A549 (cell line): Measurements from ENCODE around the gene DGKE. TPM values are rescaled to one million over a fixed set of nuclear protein-coding genes. Genes with fewer than 3 reads are reported as not detected.
A peak's percentile ranks its signal among the peaks of the same experiment; 100 is the strongest.

Experiments
- ATAC-seq, 2 experiments: fragments of 200-7000 bp in 1 of 2; fragments of >200 bp in 1 of 2; cut with Nextera tagmentation in 1 of 2; cut with Tn5 transposase in 1 of 2; 3 replicates each; pipeline versions ENCODE4 v1.8.0 to v1.9.1; 2018 to 2020; ENCODE audit warnings: mild to moderate bottlenecking in 1 of 2, moderate library complexity in 1 of 2
- CTCF ChIA-PET: fragments of 300-600 bp; sonication (Branson Sonifier 250); formaldehyde crosslinking; extraction: SDS; loops from one replicate; lab custom pipeline; 2021; ENCODE audit warnings: antibody characterized with exemption, inconsistent platforms; lab: Yijun Ruan, JAX
- POLR2A ChIA-PET: fragments of 350-600 bp; formaldehyde crosslinking; extraction: SDS; loops from one replicate; lab custom pipeline; 2021; ENCODE audit warnings: antibody characterized with exemption, inconsistent platforms; lab: Yijun Ruan, JAX
- DNase-seq, 2 experiments: peaks; one replicate each; pipeline versions ENCODE4 v3.0.0 to v3.0.0-alpha.2; 2011 to 2016; ENCODE audit warnings: low read depth in 1 of 2, low spot score in 1 of 2
- FAIRE-seq: peaks from 2 replicates; lab custom pipeline; 2011; peaks lifted over from hg19 to GRCh38; lab: Jason Lieb, UNC
- H3K27ac ChIP-seq, 2 experiments: fragments of >200 bp; sonication (Bioruptor Twin); formaldehyde crosslinking; 3 replicates each; pipeline ENCODE4 v1.5.1; 2016 to 2017
- H3K4me1 ChIP-seq: fragments of >200 bp; sonication (Bioruptor Twin); formaldehyde crosslinking; 3 replicates; pipeline ENCODE4 v1.6.1; 2016
- H3K4me2 ChIP-seq: fragments of >200 bp; sonication (Bioruptor Twin); formaldehyde crosslinking; 3 replicates; pipeline ENCODE4 v1.6.1; 2016
- H3K4me3 ChIP-seq: fragments of >200 bp; sonication (Bioruptor Twin); formaldehyde crosslinking; 3 replicates; pipeline ENCODE4 v1.5.1; 2016
- H3K9me3 ChIP-seq: fragments of >200 bp; sonication (Bioruptor Twin); formaldehyde crosslinking; 3 replicates; pipeline ENCODE4 v1.6.1; 2016
- CHD4 ChIP-seq: fragments of 200-600 bp; sonication (generic); IDR thresholded peaks from 2 replicates; pipeline ENCODE4 v1.6.1; 2016; ENCODE audit warnings: antibody characterized with exemption, mild to moderate bottlenecking, borderline replicate concordance
- E2F6 ChIP-seq: IDR thresholded peaks from 2 replicates; pipeline ENCODE4 v1.6.1; 2012; ENCODE audit warnings: low read depth, borderline replicate concordance
- EHF ChIP-seq: fragments of 250-450 bp; sonication (Bioruptor Pico); IDR thresholded peaks from 2 replicates; pipeline ENCODE4 v1.5.0; 2020; ENCODE audit warnings: mild to moderate bottlenecking
- EHMT2 ChIP-seq: fragments of 200-600 bp; sonication (generic); IDR thresholded peaks from 2 replicates; pipeline ENCODE4 v1.6.1; 2016; ENCODE audit warnings: antibody characterized with exemption, low read depth, mild to moderate bottlenecking, moderate library complexity
- ESRRA ChIP-seq: fragments of 150-350 bp; IDR thresholded peaks from 2 replicates; pipeline ENCODE4 v1.6.1; 2014; ENCODE audit warnings: mild to moderate bottlenecking, low read length, borderline replicate concordance
- FOSL2 ChIP-seq, 2 experiments: fragments of 450-650 bp in 1 of 2; fragments of >200 bp in 1 of 2; sonication (Bioruptor Twin) in 1 of 2; formaldehyde crosslinking; IDR thresholded peaks; 2 replicates each; pipeline versions ENCODE4 v1.5.0 to v1.6.1; 2016 to 2020; ENCODE audit warnings: mild to moderate bottlenecking in 1 of 2, moderate library complexity in 1 of 2
- GATA3 ChIP-seq: IDR thresholded peaks from 2 replicates; pipeline ENCODE4 v1.6.1; 2012; ENCODE audit warnings: borderline replicate concordance
- HOXA7 ChIP-seq: fragments of 250-450 bp; sonication (Bioruptor Pico); IDR thresholded peaks from 2 replicates; pipeline ENCODE4 v1.5.0; 2020; ENCODE audit warnings: mild to moderate bottlenecking, moderate library complexity
- KDM1A ChIP-seq: fragments of 200-600 bp; sonication (generic); IDR thresholded peaks from 2 replicates; pipeline ENCODE4 v1.6.1; 2016; ENCODE audit warnings: low read depth, mild to moderate bottlenecking
- KDM5A ChIP-seq: fragments of 200-600 bp; sonication (generic); IDR thresholded peaks from 2 replicates; pipeline ENCODE4 v1.6.1; 2016; ENCODE audit warnings: antibody characterized with exemption, mild to moderate bottlenecking
- MAFK ChIP-seq: fragments of 450-650 bp; IDR thresholded peaks from 2 replicates; pipeline ENCODE4 v1.6.1; 2014; ENCODE audit not compliant: partially characterized antibody
- MAZ ChIP-seq: fragments of 150-350 bp; IDR thresholded peaks from 2 replicates; pipeline ENCODE4 v1.6.1; 2014; ENCODE audit warnings: antibody characterized with exemption, low read depth, low read length, borderline replicate concordance
- MYC ChIP-seq: IDR thresholded peaks from 2 replicates; pipeline ENCODE4 v1.6.1; 2012; ENCODE audit warnings: mild to moderate bottlenecking, inconsistent platforms, low read length, improper control_type of control experiment, borderline replicate concordance
- NFE2L2 ChIP-seq: fragments of 150-350 bp; conservative IDR thresholded peaks from 2 replicates; pipeline ENCODE4 v1.6.1; 2014; ENCODE audit warnings: low read length
- NPAS2 ChIP-seq: fragments of 250-450 bp; sonication (Bioruptor Pico); IDR thresholded peaks from 2 replicates; pipeline ENCODE4 v1.8.0; 2022; ENCODE audit warnings: mild to moderate bottlenecking, moderate library complexity, borderline replicate concordance
- PHF8 ChIP-seq: fragments of 200-600 bp; sonication (generic); IDR thresholded peaks from 2 replicates; pipeline ENCODE4 v1.6.1; 2016; ENCODE audit warnings: low read depth, mild to moderate bottlenecking, antibody characterized with exemption, moderate library complexity, borderline replicate concordance
- POLR2A ChIP-seq: IDR thresholded peaks from 2 replicates; pipeline ENCODE4 v1.6.1; 2012; ENCODE audit warnings: mild to moderate bottlenecking, low read length
- POLR2AphosphoS2 ChIP-seq: conservative IDR thresholded peaks from 2 replicates; pipeline ENCODE4 v1.6.1; 2012; ENCODE audit warnings: low read length, improper control_type of control experiment, inconsistent platforms
- RAD21 ChIP-seq, 2 experiments: fragments of >200 bp in 1 of 2; sonication (Bioruptor Twin) in 1 of 2; formaldehyde crosslinking in 1 of 2; IDR thresholded peaks in 1 of 2; conservative IDR thresholded peaks in 1 of 2; 2 replicates in 1 of 2; 3 replicates in 1 of 2; pipeline ENCODE4 v1.6.1; 2012 to 2018; ENCODE audit warnings: inconsistent platforms in 1 of 2
- RCOR1 ChIP-seq: fragments of 150-350 bp; IDR thresholded peaks from 2 replicates; pipeline ENCODE4 v1.6.1; 2014; ENCODE audit warnings: antibody characterized with exemption, low read length, low read depth
- SMC3 ChIP-seq: fragments of >200 bp; sonication (Bioruptor Twin); formaldehyde crosslinking; IDR thresholded peaks from 3 replicates; pipeline ENCODE4 v1.6.1; 2018; ENCODE audit warnings: inconsistent platforms
- TFCP2L1 ChIP-seq: fragments of 250-450 bp; sonication (Bioruptor Pico); IDR thresholded peaks from 2 replicates; pipeline ENCODE4 v1.5.0; 2021; ENCODE audit warnings: mild to moderate bottlenecking
- TP53 ChIP-seq: fragments of 250-450 bp; sonication (Bioruptor Pico); IDR thresholded peaks from 2 replicates; pipeline ENCODE4 v1.5.0; 2021; ENCODE audit warnings: mild to moderate bottlenecking, moderate library complexity
- ZNF302 ChIP-seq: fragments of 250-450 bp; sonication (Bioruptor Pico); IDR thresholded peaks from 2 replicates; pipeline ENCODE4 v1.9.0; 2021; ENCODE audit warnings: inconsistent platforms, mild to moderate bottlenecking, moderate library complexity
- WGBS: methylation state at CpG from one replicate; pipeline ENCODE4 v1.1.6; 2017; ENCODE audit errors: missing lambda C conversion rate; 5-methylcytosine and 5-hydroxymethylcytosine counted together
- polyA plus RNA-seq, 4 experiments: library from polyadenylated mRNA; depleted of rRNA in 3 of 4; stranded (reverse); fragments of >200 nt; fragmentation: RNase III in 1 of 4; extraction: RNeasy Plus Mini Kit Qiagen cat#74134 plus additional on column Dnase treatment in 1 of 4; gene quantifications; 2 replicates in 3 of 4; 3 replicates in 1 of 4; pipeline ENCODE4 v1.2.3, GENCODE V29; 2011 to 2017
- TF ChIP-seq, protein P1 (sequence below): fragments of 250-450 bp; sonication (Bioruptor Pico); IDR thresholded peaks from 2 replicates; pipeline ENCODE4 v1.5.0; 2020; ENCODE audit warnings: low read depth, mild to moderate bottlenecking, moderate library complexity
- TF ChIP-seq, protein P2 (sequence below): fragments of 200-600 bp; sonication (generic); IDR thresholded peaks from 2 replicates; pipeline ENCODE4 v1.6.1; 2016; ENCODE audit warnings: antibody characterized with exemption, mild to moderate bottlenecking, moderate library complexity
- TF ChIP-seq, protein P3 (sequence below): fragments of >200 bp; sonication (Bioruptor Twin); formaldehyde crosslinking; IDR thresholded peaks from 3 replicates; pipeline ENCODE4 v1.6.1; 2016

Gene DGKE
- polyA plus RNA-seq, 2 of the 4 experiments (the other 2 are of a cell fraction), result 3.4 to 4.6 TPM

GRCh38 chr17:56870081-56870651, 36.2 kb downstream of the DGKE start:
- CTCF ChIA-PET, result interaction anchor here (0.7 to 5.2 kb wide), 10 partner anchors 9 to 140 kb away, joined by 3 to 20 read pairs (median 4); no protein-coding TSS in a partner anchor
- 78% methylated on average over 4 of the region's 4 CpGs for WGBS
- FAIRE-seq, result no peak

DNA sequence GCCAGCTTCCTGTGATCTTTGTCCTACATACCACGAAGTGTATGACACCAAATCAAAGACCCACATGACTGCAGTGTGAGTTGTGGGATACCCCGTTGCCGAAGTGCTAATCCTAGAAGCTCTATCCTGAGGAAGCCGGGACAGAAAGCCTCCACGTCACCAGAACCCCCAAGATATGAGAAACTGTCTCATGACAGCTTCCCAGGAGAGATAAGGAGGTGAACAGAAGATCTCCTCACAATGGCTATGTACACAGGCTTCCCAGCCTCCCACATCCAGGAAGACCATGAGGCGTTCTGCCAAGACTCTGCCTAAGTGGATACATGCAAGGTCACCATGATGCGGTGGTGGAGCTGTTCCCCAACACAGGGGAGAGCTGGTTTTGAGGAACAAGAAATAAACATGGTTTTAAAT, 42.8 kb downstream of the DGKE start:
- Histone ChIP-seq H3K9me3 (no peaks in the 10 kb centered on the region), H3K4me2 (no peak overlapping the region), H3K4me3 (no peak overlapping the region), H3K4me1 (no peaks in the 10 kb centered on the region), H3K27ac (no peak overlapping the region)
- no peak for TF ChIP-seq SMC3
- no peak for TF ChIP-seq RCOR1
- no peak for TF ChIP-seq KDM5A
- TF ChIP-seq PHF8, result no peak
- no peak for TF ChIP-seq KDM1A
- no peak for TF ChIP-seq EHMT2
- no peak for TF ChIP-seq ESRRA
- TF ChIP-seq, protein P1, sequence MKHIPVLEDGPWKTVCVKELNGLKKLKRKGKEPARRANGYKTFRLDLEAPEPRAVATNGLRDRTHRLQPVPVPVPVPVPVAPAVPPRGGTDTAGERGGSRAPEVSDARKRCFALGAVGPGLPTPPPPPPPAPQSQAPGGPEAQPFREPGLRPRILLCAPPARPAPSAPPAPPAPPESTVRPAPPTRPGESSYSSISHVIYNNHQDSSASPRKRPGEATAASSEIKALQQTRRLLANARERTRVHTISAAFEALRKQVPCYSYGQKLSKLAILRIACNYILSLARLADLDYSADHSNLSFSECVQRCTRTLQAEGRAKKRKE (CRISPR knock-in tag), result no peak
- TF ChIP-seq, protein P2, sequence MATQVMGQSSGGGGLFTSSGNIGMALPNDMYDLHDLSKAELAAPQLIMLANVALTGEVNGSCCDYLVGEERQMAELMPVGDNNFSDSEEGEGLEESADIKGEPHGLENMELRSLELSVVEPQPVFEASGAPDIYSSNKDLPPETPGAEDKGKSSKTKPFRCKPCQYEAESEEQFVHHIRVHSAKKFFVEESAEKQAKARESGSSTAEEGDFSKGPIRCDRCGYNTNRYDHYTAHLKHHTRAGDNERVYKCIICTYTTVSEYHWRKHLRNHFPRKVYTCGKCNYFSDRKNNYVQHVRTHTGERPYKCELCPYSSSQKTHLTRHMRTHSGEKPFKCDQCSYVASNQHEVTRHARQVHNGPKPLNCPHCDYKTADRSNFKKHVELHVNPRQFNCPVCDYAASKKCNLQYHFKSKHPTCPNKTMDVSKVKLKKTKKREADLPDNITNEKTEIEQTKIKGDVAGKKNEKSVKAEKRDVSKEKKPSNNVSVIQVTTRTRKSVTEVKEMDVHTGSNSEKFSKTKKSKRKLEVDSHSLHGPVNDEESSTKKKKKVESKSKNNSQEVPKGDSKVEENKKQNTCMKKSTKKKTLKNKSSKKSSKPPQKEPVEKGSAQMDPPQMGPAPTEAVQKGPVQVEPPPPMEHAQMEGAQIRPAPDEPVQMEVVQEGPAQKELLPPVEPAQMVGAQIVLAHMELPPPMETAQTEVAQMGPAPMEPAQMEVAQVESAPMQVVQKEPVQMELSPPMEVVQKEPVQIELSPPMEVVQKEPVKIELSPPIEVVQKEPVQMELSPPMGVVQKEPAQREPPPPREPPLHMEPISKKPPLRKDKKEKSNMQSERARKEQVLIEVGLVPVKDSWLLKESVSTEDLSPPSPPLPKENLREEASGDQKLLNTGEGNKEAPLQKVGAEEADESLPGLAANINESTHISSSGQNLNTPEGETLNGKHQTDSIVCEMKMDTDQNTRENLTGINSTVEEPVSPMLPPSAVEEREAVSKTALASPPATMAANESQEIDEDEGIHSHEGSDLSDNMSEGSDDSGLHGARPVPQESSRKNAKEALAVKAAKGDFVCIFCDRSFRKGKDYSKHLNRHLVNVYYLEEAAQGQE, result no peak
- TF ChIP-seq E2F6, result no peak
- no peak for TF ChIP-seq MYC
- no peak for TF ChIP-seq ZNF302 (CRISPR knock-in tag)
- TF ChIP-seq CHD4, result no peak
- TF ChIP-seq MAFK, result no peak
- peak in 1 of 2 experiments; percentile 27 for DNase-seq
- FAIRE-seq, result no peak
- CTCF ChIA-PET, result interaction anchor here (1.0 to 1.3 kb wide), 3 partner anchors 9 to 380 kb away, joined by 3 read pairs; no protein-coding TSS in a partner anchor
- WGBS, result 66% methylated on average over 7 of the region's 7 CpGs
- POLR2A ChIA-PET, result interaction anchor here (1.4 kb wide), 1 partner anchor 37 kb away, joined by 3 read pairs; the partner anchor contains the start of gene TRIM25
- peak; percentile 12 to 52; a peak in 3 of 6 replicates for ATAC-seq

More at GRCh38 chr17:56870081-56870651, 36.2 kb downstream of the DGKE start:
- ATAC-seq, result no peak
- H3K9me3 ChIP-seq, result no peaks in the 10 kb centered on the region
- no peak for DNase-seq
- H3K4me1 ChIP-seq, result no peaks in the 10 kb centered on the region
- POLR2A ChIA-PET, result no interaction called here
- TF ChIP-seq EHF (CRISPR knock-in tag) (no peak), CHD4 (no peak), PHF8 (no peak), NPAS2 (CRISPR knock-in tag) (no peak), TFCP2L1 (CRISPR knock-in tag) (no peak), GATA3 (no peak), TP53 (CRISPR knock-in tag) (no peak), FOSL2 (IDR thresholded peaks at IDR 0.05) (no peak), FOSL2 (CRISPR knock-in tag; IDR thresholded peaks at IDR 0.05) (no peak), POLR2AphosphoS2 (no peak), NFE2L2 (no peak), MAZ (no peak), ESRRA (no peak), HOXA7 (CRISPR knock-in tag) (no peak), RCOR1 (no peak), POLR2A (no peak), RAD21 (conservative IDR thresholded peaks at IDR 0.05 in 1 of 2, IDR thresholded peaks at IDR 0.05 in 1 of 2) (no peak)
- TF ChIP-seq, protein P3, sequence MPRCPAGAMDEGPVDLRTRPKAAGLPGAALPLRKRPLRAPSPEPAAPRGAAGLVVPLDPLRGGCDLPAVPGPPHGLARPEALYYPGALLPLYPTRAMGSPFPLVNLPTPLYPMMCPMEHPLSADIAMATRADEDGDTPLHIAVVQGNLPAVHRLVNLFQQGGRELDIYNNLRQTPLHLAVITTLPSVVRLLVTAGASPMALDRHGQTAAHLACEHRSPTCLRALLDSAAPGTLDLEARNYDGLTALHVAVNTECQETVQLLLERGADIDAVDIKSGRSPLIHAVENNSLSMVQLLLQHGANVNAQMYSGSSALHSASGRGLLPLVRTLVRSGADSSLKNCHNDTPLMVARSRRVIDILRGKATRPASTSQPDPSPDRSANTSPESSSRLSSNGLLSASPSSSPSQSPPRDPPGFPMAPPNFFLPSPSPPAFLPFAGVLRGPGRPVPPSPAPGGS, result no peak
- TF ChIP-seq, protein P2, result no peak
- H3K27ac ChIP-seq, result no peak overlapping the region
- H3K4me3 ChIP-seq, result no peak overlapping the region
- no peak overlapping the region for H3K4me2 ChIP-seq
